Vagina (tissue), 2 donors: ENCODE results near the gene SPATA25. TPM values are rescaled to one million over a fixed set of nuclear protein-coding genes. Genes with fewer than 3 reads are reported as not detected.

Source experiments
- DNase-seq, 2 donors: peaks; one replicate each; pipeline ENCODE4 v3.0.0-alpha.2; 2017; ENCODE audit errors: extremely low spot score in 2 of 2
- H3K27ac ChIP-seq: fragments of 200-600 bp; sonication (generic); one replicate; pipeline ENCODE4 v1.5.1; 2019
- H3K27me3 ChIP-seq: fragments of 200-600 bp; sonication (generic); one replicate; pipeline ENCODE4 v1.5.1; 2019
- H3K36me3 ChIP-seq, 2 donors: fragments of 200-600 bp; sonication (generic); one replicate each; pipeline ENCODE4 v1.5.1; 2017 to 2019
- H3K4me1 ChIP-seq: fragments of 200-600 bp; sonication (generic); one replicate; pipeline ENCODE4 v1.5.1; 2019
- H3K4me3 ChIP-seq, 2 donors: fragments of 200-600 bp; sonication (generic); 1 replicate in 1 of 2; 2 replicates in 1 of 2; pipeline ENCODE4 v1.5.1; 2016 to 2019
- H3K9me3 ChIP-seq: fragments of 200-600 bp; sonication (generic); one replicate; pipeline ENCODE4 v1.5.1; 2019
- POLR2A ChIP-seq, 2 donors: fragments of 450-650 bp; IDR thresholded peaks; one replicate each; pipeline ENCODE4 v1.6.1; 2017; ENCODE audit warnings: antibody characterized with exemption in 2 of 2, mild to moderate bottlenecking in 2 of 2, moderate library complexity in 2 of 2
- POLR2AphosphoS5 ChIP-seq, 2 donors: sonication (generic); formaldehyde crosslinking; IDR thresholded peaks; one replicate each; pipeline ENCODE4 v1.9.0; 2017; ENCODE audit warnings: antibody characterized with exemption in 2 of 2, mild to moderate bottlenecking in 2 of 2, low read depth in 1 of 2; ENCODE audit not compliant: insufficient read depth in 1 of 2
- intact Hi-C: fragments of 100-400 bp; cut with DNase I; formaldehyde crosslinking; loops from one replicate; pipeline ENCODE4 v1.15.1; 2023
- total RNA-seq: library from RNA; depleted of rRNA; stranded (reverse); fragments of >200 nt; gene quantifications from one replicate; pipeline ENCODE4 v1.2.3, GENCODE V29; 2016
- TF ChIP-seq, protein P1 (sequence below), 3 experiments: fragments of 450-650 bp in 2 of 3; fragments of 200-600 bp in 1 of 3; sonication (generic) in 1 of 3; IDR thresholded peaks; one replicate each; pipeline ENCODE4 v1.5.1; 2017 to 2019; ENCODE audit warnings: antibody characterized with exemption in 3 of 3, mild to moderate bottlenecking in 2 of 3, moderate library complexity in 2 of 3

Gene SPATA25
- total RNA-seq, 1 donor from 2014 or later = 7.1 TPM

DNA sequence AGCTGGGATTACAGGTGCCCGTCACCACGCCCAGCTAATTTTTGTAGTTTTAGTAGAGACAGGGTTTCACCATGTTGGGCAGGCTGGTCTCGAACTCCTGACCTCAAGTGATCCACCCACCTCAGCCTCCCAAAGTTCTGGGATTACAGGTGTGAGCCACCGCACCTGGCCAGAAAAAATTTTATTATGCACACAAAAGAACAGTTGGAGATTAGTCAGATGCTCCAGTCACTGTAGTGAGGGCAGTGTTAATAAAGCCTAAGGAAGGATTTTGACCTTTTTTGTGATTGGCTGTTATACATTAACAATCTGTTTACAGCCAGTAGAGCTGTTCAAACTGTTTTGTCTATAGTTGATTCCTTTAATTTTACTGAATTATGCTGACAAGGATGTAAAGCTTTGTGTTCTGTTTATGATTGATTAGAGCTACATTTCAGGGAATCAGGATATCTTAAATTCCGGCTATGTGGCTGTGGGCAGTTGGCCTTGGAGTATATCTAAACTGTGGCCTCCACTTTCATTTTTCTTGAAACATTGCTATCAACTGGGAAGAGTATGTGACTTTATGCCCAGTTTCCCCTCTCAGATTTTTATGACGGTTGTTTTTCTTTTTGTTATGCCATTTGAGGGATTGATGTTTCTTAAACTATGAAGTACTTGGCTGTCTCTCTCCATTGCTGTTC is 20.1 kb downstream of the SPATA25 start:
- Histone ChIP-seq H3K4me1 (no peaks in the 10 kb centered on the region), H3K4me3 (no peak overlapping the region), H3K9me3 (no peaks in the 10 kb centered on the region), H3K27ac (no peak overlapping the region), H3K36me3 (no peaks in the 10 kb centered on the region), H3K27me3 (no peaks in the 10 kb centered on the region)
- intact Hi-C loops = no loop called here
- no peak for TF ChIP-seq POLR2A (IDR thresholded peaks at IDR 0.05)
- TF ChIP-seq, protein P1, sequence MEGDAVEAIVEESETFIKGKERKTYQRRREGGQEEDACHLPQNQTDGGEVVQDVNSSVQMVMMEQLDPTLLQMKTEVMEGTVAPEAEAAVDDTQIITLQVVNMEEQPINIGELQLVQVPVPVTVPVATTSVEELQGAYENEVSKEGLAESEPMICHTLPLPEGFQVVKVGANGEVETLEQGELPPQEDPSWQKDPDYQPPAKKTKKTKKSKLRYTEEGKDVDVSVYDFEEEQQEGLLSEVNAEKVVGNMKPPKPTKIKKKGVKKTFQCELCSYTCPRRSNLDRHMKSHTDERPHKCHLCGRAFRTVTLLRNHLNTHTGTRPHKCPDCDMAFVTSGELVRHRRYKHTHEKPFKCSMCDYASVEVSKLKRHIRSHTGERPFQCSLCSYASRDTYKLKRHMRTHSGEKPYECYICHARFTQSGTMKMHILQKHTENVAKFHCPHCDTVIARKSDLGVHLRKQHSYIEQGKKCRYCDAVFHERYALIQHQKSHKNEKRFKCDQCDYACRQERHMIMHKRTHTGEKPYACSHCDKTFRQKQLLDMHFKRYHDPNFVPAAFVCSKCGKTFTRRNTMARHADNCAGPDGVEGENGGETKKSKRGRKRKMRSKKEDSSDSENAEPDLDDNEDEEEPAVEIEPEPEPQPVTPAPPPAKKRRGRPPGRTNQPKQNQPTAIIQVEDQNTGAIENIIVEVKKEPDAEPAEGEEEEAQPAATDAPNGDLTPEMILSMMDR (IDR thresholded peaks at IDR 0.05) = no peak
- TF ChIP-seq POLR2AphosphoS5 (IDR thresholded peaks at IDR 0.05; ENCODE audit: insufficient read depth in 1 of 2, low read depth in 1 of 2) = no peak
- no peak for DNase-seq

DNA sequence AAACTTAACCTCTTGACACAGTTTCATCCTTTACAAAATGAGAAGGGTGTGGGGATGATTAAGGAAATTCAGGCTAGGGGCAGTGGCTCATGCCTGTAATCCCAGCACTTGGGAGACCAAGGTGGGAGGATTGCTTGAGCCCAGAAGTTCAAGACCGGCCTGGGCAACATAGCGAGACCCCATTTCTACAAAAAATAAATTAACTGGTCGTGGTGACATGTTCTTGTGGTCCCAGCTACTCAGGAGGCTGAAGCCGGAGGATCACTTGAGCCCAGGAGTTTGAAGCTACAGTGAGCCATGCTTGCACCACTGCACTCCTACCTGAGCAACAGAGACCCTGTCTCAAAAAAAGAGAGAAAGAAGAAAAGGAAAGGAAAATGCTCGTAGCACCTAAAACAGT is 21.0 kb downstream of the SPATA25 start:
- Histone ChIP-seq H3K36me3 (no peaks in the 10 kb centered on the region), H3K4me3 (no peak overlapping the region), H3K27me3 (no peaks in the 10 kb centered on the region), H3K4me1 (no peaks in the 10 kb centered on the region), H3K27ac (no peak overlapping the region), H3K9me3 (no peaks in the 10 kb centered on the region)
- DNase-seq = no peak
- intact Hi-C loops = no loop called here
- TF ChIP-seq POLR2AphosphoS5 (IDR thresholded peaks at IDR 0.05; ENCODE audit: insufficient read depth in 1 of 2, low read depth in 1 of 2) (no peak), POLR2A (IDR thresholded peaks at IDR 0.05) (no peak)
- TF ChIP-seq, protein P1 (IDR thresholded peaks at IDR 0.05) = no peak

DNA sequence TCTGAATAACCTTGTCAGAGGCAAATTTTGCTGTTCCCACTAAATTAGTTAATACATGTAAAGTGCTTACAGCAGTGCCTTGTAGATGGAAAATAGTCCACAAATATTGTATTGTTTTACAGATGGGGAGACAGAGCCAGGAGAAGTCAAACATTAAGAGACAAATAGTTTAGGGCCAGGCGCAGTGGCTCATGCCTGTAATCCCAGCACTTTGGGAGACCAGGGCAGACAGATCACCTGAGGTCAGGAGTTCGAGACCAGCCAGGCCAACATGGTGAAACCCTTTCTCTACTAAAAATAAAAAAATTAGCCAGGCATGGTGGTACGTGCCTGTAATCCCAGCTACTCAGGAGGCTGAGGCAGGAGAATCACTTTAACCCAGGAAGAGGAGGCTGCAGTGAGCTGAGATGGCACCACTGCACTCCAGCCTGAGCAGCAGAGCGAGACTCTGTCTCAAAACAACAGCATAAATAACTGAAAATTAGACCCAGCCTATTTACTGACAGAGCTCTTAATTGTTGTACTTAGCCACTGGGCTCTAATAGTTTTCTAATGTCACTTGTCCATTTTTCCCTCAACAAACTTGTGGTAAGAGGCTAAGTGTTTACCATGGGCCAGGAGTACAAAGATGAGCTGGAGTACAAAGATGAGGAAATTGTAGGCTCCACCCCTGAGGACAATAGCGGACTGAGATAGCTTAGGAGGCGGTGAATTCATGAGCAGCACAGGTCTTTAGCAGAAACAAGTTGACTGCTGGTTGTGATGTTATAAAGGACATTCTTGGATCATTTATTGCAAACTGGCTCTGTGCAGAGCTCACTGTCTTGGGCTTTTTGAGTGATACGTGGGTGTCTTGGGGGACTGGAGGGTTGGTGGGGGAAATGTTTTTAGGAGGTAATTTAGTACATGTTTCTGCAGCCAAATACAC is 23.6 kb downstream of the SPATA25 start:
- no peaks in the 10 kb centered on the region for H3K9me3 ChIP-seq
- H3K4me3 ChIP-seq = no peak overlapping the region
- TF ChIP-seq, protein P1 (IDR thresholded peaks at IDR 0.05) = no peak
- no peak for TF ChIP-seq POLR2AphosphoS5 (IDR thresholded peaks at IDR 0.05; ENCODE audit: insufficient read depth in 1 of 2, low read depth in 1 of 2)
- intact Hi-C loops = no loop called here
- H3K27ac ChIP-seq = no peak overlapping the region
- H3K36me3 ChIP-seq = no peaks in the 10 kb centered on the region
- no peak for DNase-seq
- no peaks in the 10 kb centered on the region for H3K27me3 ChIP-seq
- no peaks in the 10 kb centered on the region for H3K4me1 ChIP-seq

DNA sequence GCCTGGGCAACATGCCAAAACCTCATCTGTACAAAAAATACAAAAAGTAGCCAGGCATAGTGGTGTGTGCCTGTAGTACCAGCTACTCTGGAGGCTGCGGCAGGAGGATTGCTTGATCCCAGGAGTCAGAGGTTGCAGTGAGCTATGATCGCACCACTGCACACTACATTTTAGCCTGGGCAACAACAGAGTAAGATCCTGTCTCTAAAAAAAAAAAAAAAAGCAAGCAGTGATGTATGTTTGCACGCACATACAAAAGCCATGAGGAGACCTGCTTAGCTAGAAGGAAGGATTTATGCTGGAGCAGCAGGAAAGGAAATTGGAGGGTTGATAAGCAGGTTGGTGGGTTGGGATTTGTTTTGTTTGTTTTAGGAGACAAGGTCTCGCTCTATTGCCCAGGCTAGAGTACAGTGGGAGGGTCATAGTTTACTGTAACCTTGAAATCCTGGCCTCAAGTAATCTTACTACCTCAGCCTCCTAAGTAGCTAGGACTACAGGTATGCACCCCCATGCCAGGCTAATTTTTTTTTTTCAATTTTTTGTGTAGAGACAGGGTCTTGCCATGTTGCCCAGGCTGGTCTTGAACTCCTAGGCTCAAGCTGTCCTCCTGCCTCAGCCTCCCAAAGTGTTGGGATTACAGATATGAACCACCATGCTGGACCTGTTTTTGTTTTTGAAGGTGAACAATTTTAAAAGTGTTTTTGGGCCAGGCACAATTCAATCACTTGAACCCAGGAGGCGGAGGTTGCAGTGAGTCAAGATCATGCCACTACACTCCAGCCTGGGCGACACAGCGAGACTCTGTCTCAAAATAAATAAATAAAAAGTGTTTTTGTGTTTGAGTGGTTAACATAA is 26.0 kb downstream of the SPATA25 start:
- TF ChIP-seq, protein P1 (IDR thresholded peaks at IDR 0.05) = no peak
- TF ChIP-seq POLR2A (IDR thresholded peaks at IDR 0.05) = no peak
- TF ChIP-seq POLR2AphosphoS5 (IDR thresholded peaks at IDR 0.05; ENCODE audit: insufficient read depth in 1 of 2, low read depth in 1 of 2) = no peak
- Histone ChIP-seq H3K36me3 (no peaks in the 10 kb centered on the region), H3K27me3 (no peaks in the 10 kb centered on the region), H3K27ac (no peak overlapping the region), H3K9me3 (no peaks in the 10 kb centered on the region), H3K4me3 (no peak overlapping the region), H3K4me1 (peaks cover 14% of the 10 kb centered on the region)
- intact Hi-C loops = no loop called here
- DNase-seq = no peak
